ENCODE results near the gene TSFM. TPM values are rescaled to one million over a fixed set of nuclear protein-coding genes. Genes with fewer than 3 reads are reported as not detected.

TSFM gene
- total and polyA plus RNA-seq, 9 of the 15 experiments (the other 6 are each of a cell fraction or from before 2014, with no cell fraction given) = 44.6 to 198 (median 60.2) TPM

GRCh38 chr12:57845478-57846284 is 63.1 kb downstream of the TSFM start:
- FAIRE-seq (no peak), ATAC-seq (peak; percentile 70), DNase-seq (ENCODE audit: extremely low read depth in 1 of 4, low spot score in 3 of 4) (peak; percentile 76 to 80 (median 79))
- Histone ChIP-seq H3K36me3 (ENCODE audit: control insufficient read depth, insufficient read depth, low read length) (0 out of 3 replicates have a peak, but pooled peaks cover 6% of the 10 kb centered on the region), H3K4me1 (replicated peaks in 1 of 2; ENCODE audit: control insufficient read depth in 2 of 2, insufficient read depth in 2 of 2, low read length in 2 of 2) (peaks cover 47% of the 10 kb centered on the region in 2 experiments), H3K27ac (ENCODE audit: extremely low read depth, low read depth, low read length) (peak overlapping the region; percentile 97), H2AFZ (ENCODE audit: low read depth, low read length) (peak overlapping the region; percentile 99), H4K20me1 (replicated peaks; ENCODE audit: control insufficient read depth, insufficient read depth, low read length) (peaks cover 42% of the 10 kb centered on the region), H3K9me1 (ENCODE audit: control insufficient read depth, insufficient read depth, low read length) (peaks cover 6% of the 10 kb centered on the region), H3K9ac (ENCODE audit: insufficient read depth in 1 of 2, low read depth in 2 of 2, low read length in 2 of 2) (peak overlapping the region; percentile 83 to 94), H3K4me2 (ENCODE audit: insufficient read depth, low read length) (peak overlapping the region; percentile 90), H3K27me3 (ENCODE audit: control insufficient read depth in 2 of 2, insufficient read depth in 2 of 2, low read length in 2 of 2) (no peaks in the 10 kb centered on the region), H3K79me2 (ENCODE audit: control insufficient read depth, insufficient read depth, low read length) (peaks cover 58% of the 10 kb centered on the region), H3K4me3 (peak overlapping the region; percentile 98), H3K9me3 (replicated peaks; ENCODE audit: control insufficient read depth, insufficient read depth, low read depth, low read length) (no peaks in the 10 kb centered on the region)
- intact Hi-C loops (cut with micrococcal nuclease) (loop anchor here (2.0 kb wide), 1 partner anchor 19 kb away; no protein-coding TSS in a partner anchor), in situ Hi-C loops (cut with MboI) (no loop called here)
- under 1% methylated on average over 49 of the region's 81 CpGs for WGBS (ENCODE audit: insufficient coverage, low coverage, missing lambda C conversion rate)
- BruUV-seq (replicated peaks) = no TSS peak
- CTCF ChIA-PET (ENCODE audit: low intra/inter-chr PET ratio) = interaction anchor here (0.9 kb wide), 1 partner anchor 60 kb away, joined by 5 read pairs; no protein-coding TSS in a partner anchor
- POLR2A ChIA-PET = interaction anchor here (0.6 to 1.8 kb wide), 9 partner anchors 9 to 256 kb away, joined by 3 to 7 read pairs (median 4); no protein-coding TSS in a partner anchor
- no peak for TF ChIP-seq SAFB (IDR thresholded peaks at IDR 0.05; ENCODE audit: borderline replicate concordance, low read depth, low read length)
- TF ChIP-seq FOXA3 (CRISPR knock-in tag; conservative IDR thresholded peaks at IDR 0.05 in 1 of 2, IDR thresholded peaks at IDR 0.05 in 1 of 2) = peak; percentile 45 to 75; a peak in 2 of 4 replicates
- no peak for TF ChIP-seq CEBPB (tag; IDR thresholded peaks at IDR 0.05)
- no peak for TF ChIP-seq ARID3A (IDR thresholded peaks at IDR 0.05; ENCODE audit: borderline replicate concordance, low read depth, low read length)
- peak in 1 of 2 experiments; percentile 43; a peak in 2 of 4 replicates for TF ChIP-seq MNT (conservative IDR thresholded peaks at IDR 0.05)
- TF ChIP-seq BCLAF1 (IDR thresholded peaks at IDR 0.05; ENCODE audit: borderline replicate concordance in 1 of 2, control insufficient read depth in 1 of 2, low read depth in 2 of 2, low read length in 1 of 2) = no peak

Measured in K562 (cell line).